NOMO-1 (cell line): Measurements from ENCODE around the gene SP4.
A peak's percentile ranks its signal among the peaks of the same experiment; 100 is the strongest.
"Not testable (repeated sequence)": the region's sequence is repeated elsewhere in the genome, so short reads cannot be mapped to it uniquely, and the experiment has no call there.

Source experiments
- DNase-seq, 2 experiments: peaks; one replicate each; lab custom pipeline; 2025; ENCODE audit not compliant: unreplicated experiment in 2 of 2; lab: John Stamatoyannopoulos, UW

Gene SP4

DNA sequence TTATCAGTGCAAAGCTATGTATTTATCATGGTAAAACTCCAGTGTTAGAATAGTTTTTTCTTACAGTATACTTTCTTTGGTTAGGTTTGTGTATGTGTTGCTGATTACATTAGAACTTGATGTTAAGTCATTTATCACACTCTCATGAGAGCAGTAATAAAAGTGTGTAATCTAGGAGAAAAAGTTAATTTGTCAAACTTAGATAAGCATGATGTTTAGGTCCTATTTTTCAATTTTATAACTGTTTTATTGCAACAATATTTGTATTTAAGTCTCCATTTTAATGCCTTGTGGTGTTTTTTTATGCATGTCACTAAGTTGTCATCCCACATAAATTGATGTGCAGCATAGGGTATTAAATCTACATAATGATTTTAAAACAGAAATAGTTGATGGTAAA is 86.2 kb downstream of the SP4 start:
- no peak for DNase-seq

DNA sequence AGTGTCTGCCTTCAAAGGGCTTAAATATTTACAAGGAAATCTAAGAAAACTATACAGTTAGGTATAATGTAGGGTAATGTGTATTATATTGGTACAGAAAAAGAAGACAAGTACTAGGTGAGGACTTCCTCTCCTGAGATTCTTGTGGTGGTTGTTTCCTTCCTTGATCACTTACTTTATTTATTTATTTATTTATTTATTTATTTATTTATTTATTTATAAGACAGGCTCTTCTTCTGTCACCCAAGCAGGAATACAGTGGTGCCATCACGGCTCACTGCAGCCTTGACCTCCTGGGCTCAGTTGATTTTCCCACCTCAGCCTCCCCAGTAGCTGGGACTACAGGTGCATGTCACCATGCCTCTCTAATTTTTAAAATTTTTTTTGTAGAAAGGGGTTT is 96.8 kb downstream of the SP4 start:
- no peak for DNase-seq

DNA sequence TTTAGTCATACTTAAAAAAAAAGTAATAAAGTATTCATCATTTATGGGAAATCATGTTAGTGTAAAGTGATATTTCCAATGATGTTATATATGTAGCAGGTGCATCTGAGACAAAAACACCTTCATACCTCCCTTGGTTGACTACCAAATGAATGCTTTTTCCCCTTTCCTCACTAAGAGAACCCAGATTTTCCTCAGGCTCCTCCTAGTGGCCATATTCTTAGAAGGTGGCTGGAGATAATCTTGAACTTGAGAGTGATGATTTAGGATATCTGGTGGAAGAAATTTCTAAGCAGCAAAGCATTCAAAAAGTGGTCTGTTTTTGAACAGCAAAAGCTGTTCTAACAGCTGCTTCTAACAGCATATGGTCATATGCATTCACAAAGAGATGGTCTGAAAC is 98.1 kb downstream of the SP4 start:
- peak in 1 of 2 experiments; percentile 28 for DNase-seq

DNA sequence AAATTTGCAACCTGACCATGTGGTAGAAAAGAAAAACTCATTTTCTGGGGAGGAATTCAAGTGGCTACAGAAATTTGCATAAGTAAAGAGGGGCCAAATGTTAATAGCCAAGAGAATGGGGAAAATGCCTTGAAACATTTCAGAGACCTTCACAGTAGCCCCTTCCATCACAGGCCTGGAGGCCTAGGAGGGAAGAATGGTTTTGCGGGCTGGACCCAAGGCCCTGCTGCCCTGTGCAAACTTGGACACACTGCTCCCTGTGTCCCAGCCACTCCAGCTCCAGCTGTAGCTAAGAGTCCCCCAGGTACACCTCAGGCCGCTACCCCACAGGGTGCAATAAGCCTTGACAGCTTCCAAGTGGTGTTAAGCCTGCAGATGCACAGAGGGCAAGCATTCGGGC is 98.6 kb downstream of the SP4 start:
- DNase-seq: no peak

DNA sequence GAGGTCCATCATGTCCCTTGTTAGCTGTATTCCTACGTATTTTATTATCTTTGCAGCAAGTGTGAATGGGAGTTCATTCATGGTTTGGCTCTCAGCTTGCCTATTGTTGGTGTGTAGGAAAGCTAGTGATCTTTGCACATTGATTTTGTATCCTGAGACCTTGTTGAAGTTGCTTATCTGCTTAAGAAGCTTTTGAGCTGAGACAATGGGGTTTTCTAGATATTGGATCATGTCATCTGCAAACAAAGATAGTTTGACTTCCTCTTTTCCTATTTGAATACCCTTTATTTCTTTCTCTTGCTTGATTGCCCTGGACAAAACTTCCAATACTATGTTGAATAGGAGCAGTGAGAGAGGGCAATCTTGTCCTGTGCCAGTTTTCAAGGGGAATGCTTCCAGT is 104.6 kb downstream of the SP4 start:
- not testable (repeated sequence) for DNase-seq

DNA sequence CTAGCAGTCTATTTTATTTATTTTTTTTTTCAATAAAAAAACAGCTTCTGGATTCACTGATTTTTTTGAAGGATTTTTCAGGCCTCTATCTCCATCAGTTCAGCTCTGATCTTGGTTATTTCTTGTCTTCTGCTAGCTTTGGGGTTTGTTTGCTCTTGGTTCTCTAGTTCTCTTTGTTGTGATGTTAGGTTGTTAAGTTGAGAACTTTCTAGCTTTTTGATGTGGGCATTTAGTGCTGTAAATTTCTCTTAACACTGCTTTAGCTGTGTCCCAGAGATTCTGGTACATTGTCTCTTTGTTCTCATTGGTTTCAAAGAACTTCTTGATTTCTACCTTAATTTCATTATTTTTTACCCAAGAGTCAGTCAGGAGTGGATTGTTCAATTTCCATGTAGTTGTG is 105.8 kb downstream of the SP4 start:
- not testable (repeated sequence) for DNase-seq

DNA sequence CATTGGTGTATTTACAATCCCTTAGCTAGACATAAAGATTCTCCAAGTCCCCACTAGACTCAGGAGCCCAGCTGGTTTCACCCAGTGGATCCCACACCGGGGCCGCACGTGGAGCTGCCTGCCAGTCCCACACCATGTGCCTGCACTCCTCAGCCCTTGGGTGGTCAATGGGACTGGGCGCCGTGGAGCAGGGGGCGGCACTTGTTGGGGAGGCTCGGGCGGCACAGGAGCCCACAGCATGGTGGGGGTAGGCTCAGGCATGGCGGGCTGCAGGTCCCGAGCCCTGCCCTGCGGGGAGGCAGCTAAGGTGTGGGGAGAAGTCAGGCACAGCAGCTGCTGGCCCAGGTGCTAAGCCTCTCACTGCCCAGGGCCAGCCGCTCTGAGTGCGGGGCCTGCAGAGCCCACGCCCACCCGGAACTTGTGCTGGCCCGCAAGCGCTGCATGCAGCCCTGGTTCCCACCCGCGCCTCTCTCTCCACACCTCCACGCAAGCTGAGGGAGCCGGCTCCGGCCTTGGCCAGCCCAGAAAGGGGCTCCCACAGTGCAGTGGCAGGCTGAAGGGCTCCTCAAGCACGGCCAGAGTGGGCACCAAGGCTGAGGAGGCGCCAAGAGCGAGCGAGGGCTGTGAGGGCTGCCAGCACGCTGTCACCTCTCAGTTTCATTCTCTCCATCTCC is 108.7 kb downstream of the SP4 start:
- not testable (repeated sequence) for DNase-seq

DNA sequence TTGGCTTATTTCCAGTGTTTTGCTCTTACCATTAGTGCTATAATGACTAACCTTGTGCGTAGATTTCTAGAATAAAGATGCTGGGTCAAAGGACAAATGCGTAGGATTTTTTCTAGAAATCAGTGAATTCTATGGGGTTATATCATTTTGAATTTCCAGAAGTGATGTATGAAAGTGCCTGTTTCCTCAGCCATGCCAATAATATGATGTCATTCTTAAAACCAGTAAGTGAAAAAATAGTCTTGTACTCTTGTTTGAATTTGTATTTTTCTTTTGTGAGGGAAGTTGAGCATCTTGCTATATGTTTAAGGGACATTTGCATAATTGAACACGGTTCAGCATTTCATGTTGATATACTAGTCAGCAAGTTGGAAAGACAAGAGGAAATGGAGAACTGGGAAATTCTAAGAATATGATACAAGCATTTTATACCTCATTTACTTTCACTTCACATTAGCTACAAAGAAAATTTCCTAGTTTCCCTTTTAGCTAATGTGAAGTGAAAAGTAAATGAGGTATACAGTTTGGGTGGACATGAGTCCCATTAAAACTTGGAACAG is 111.1 kb downstream of the SP4 start:
- no peak for DNase-seq

DNA sequence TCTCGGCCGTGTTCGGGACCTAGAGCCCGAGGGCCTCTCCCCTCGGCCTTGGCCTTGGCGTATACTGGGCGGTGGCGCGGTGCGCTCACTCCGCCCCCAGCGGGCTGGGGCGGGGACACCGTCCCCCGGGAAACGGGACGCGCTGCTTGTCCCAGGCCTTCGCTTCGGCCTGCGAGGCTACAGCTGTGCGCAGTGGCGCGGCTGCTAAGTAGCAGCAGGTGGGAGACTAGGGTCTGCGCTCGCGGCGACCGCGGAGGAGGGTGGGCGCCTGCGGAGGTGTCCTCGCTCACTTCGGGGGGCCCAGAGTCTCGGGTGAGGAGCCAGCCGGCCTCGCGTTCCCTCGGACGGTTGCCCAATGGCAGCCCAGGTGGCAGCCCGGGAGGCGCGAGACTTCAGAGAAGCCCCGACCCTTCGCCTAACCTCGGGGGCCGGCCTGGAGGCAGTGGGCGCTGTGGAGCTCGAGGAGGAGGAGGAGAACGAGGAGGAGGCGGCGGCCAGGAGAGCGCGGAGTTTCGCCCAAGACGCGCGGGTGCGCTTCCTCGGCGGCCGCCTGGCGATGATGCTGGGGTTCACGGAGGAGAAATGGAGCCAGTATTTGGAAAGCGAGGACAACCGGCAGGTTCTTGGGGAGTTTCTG is 115.1 kb downstream of the SP4 start, which contains the start of gene DNAH11:
Gene DNAH11, plus strand, starts transcription at position 149 of the 637 bp plus-strand sequence. Its CDS starts 207 bp downstream, at position 356.
- peak; percentile 37 to 40 for DNase-seq

DNA sequence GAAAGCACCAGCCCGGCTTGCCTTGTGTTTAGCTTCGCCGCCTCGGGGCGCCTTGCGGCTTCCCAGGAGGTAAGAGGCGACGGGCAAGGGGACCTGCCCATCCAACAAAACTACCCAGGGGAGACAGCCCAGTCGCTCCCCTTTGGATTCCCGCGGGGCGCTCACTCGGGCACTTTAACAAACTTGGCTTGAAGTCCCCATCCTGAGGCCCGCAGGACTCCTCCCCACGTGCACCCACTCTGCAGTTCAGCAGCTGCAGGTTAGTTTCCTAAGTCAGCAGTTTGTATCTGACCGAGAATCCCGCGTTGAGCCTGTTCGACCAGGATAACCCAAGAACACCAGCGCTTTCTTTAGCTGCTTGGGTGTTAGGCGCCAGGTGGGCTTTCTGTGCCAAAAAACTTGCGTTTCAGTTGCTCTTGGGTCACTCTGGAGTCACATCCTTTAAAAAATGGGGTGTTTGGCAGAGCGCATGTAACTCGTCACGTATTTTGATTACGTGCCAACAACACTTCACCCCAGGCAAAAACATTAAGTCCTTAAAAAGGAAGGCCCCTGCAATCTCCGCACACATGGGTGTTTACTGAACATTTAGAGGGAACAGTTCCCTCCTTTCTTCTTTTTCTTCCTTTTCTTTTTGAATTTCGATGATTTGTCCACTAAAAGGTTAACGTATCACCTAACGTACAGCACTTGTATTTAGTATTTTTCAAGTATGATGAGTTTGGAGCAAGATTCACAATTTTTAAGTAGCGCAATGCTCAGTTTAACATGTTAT is 115.8 kb downstream of the SP4 start:
- DNase-seq: no peak

DNA sequence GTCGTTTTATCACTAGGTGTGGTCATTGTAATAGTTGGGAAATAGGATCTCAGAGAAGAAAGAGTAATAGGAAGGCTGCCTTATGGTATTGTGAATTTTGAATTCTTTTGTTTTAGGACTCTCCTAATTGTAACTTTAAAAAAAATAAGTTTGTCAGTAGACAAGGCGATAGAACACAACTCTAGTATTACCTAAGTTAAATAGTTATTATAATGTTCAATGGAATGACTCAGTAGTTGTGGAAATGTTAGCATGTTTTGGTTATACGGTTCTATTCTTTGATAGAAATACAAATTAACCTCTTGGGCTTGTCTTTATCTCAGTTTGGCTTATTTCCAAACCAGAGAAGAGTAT is 116.4 kb downstream of the SP4 start:
- no peak for DNase-seq

DNA sequence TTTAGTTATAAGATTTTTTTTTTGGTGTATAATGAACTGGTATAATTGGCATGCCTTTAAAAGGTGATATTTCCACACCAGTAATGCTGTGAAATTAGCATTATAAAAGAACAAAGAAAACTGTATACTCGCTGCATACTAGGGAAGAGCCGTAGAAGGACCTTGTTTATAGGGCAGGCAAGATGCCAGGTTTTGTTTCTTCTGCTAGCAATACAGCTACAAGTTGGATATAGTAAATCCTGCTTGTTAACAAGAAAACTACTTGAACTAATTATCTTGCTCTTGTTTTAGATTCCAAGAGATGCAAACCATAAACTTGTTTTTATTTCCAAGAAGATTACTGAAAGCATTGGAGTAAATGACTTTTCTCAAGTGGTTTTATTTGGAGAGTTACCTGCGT is 116.8 kb downstream of the SP4 start:
- DNase-seq: no peak

DNA sequence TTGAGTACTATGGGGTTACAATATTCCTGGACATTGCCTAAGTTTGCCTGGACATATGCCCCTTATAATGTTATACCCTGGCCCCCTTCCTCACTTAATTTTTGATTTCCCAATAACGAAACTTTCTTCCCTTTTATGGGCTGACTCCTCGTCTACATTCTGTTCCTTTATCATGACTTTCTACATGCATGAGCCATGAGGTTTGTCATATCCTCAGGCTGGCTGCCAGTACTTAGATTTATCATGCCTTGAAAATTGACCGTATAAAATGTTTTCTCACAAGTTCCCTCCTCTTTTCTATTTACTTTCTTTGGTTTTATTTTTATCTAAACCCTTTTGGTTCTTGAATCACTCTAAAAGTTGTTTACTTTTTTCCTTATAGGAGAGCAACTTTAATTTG is 119.6 kb downstream of the SP4 start:
- peak; percentile 17 to 61 for DNase-seq

DNA sequence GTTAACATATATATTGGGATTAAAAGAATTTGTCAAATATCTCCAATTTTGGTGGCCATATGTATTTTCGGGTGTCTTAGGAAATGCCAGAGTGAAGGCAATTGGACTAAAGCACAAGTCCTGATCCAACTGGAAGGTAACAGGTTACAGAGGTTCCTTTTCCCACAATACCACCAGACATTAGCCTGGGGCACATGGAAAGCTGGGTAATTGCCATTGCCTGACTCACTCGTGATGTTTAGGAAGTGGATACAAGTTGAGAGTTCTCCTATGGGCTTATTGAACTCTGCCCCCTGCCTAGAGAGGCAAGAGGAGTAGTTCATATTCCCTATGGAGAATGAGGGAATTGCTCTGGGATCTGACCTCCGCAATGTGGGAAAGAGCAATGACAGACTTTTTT is 120.6 kb downstream of the SP4 start:
- DNase-seq: no peak

DNA sequence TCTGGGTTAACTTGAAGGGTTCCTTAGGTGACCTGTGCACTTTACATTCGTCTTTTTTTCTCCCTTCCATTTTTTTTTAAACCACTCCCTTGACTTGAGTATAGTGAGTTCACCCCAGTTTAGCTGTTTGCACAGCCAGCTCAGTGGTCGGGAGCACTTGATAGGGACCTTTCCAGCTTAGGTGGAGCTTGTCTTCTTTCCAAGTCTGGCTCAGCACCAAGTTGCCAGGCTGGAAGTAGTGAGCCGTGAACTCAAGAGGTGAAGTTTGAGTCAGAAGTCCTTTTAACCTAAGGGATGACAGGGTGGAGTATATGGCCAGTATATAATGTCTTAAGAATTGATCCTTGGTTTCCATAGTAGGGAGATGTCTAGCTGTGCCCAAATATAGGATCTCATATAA is 122.2 kb downstream of the SP4 start:
- DNase-seq: no peak

DNA sequence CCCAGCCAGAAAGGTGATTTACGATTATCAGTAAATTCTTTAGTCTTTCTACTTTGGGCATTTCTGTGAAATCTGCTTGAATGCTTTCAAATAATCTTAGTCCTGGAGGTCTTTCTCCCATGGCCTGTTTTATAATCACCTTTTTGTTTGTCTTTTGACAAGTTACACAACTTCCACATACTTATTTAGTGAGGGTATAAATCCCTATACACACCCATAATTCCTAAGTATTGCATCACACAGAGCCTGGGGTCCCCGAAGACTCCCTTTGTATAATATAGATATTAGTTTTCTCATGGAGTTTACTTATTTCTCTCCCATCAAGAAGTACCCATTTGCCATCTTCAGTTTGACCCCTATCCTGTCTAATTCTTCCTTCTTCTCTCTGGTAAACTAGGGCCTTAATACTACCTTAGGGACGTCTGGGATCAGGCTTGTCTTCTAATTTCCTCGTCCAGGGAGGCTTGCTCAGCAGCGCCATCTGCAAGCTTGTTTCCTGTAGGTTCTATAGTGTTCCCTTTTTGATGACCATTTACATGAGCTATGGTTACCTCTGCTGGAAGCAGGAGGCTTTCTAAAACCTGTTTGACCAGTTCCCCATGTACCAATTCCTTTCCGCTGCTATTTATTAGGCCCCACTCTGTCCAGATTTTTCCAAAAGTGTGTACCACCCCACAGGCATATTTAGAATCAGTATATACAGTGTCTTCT is 123.1 kb downstream of the SP4 start:
- DNase-seq: no peak

DNA sequence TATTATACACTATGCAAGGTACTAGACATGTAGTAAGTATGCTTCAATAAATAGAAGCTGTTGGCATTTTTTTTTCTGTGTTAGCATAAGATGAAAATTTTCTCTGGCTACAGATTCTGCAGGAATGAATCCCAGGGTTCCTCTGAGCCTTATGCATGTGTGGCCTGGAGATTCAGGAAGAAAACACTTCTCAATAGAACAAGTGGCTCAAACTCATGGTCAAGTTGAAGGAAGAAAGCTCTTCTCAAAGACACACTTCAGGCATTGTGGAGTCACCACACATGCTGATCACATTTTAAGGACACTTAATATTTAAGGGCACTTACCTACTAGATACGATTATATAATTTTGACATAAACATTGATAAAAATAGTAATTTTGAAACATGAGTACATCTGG is 134.5 kb downstream of the SP4 start:
- DNase-seq: no peak
